ENCODE measurements around the gene NTF3.

NTF3 gene

GRCh38 chr12:5432011-5432400 lies at the start of gene NTF3:
NTF3 (plus strand) TSS chr12:5432108; CDS start chr12:5432325, 217 bp downstream.
- H3K36me3 Mint-ChIP-seq (ENCODE audit: low read depth): no peaks in the 10 kb centered on the region
- H3K4me3 Mint-ChIP-seq: no peak within 1 kb of the TSS
- H3K27me3 Mint-ChIP-seq (ENCODE audit: low read depth): peaks cover 48% of the 10 kb centered on the region
- no peak within 1 kb of the TSS for H3K27ac Mint-ChIP-seq
- H3K9me3 Mint-ChIP-seq: no peaks in the 10 kb centered on the region
- peaks cover 3% of the 10 kb centered on the region for H3K4me1 Mint-ChIP-seq (ENCODE audit: low read depth)
- no peak for DNase-seq (ENCODE audit: low spot score)

GRCh38 chr12:5384015-5384414 lies 47.9 kb upstream of the NTF3 start:
- no peak for DNase-seq (ENCODE audit: low spot score)
- Mint-ChIP-seq H3K9me3 (no peaks in the 10 kb centered on the region), H3K4me3 (no peak overlapping the region), H3K36me3 (ENCODE audit: low read depth) (no peaks in the 10 kb centered on the region), H3K4me1 (ENCODE audit: low read depth) (no peaks in the 10 kb centered on the region), H3K27ac (no peak overlapping the region), H3K27me3 (ENCODE audit: low read depth) (no peaks in the 10 kb centered on the region)

- Mint-ChIP-seq H3K4me3 (no peak overlapping the region), H3K27me3 (ENCODE audit: low read depth) (no peaks in the 10 kb centered on the region), H3K4me1 (ENCODE audit: low read depth) (no peaks in the 10 kb centered on the region), H3K27ac (no peak overlapping the region), H3K9me3 (no peaks in the 10 kb centered on the region), H3K36me3 (ENCODE audit: low read depth) (no peaks in the 10 kb centered on the region)
- DNase-seq (ENCODE audit: low spot score): no peak
Observed at GRCh38 chr12:5388581-5389535, 43.0 kb upstream of the NTF3 start.

DNA sequence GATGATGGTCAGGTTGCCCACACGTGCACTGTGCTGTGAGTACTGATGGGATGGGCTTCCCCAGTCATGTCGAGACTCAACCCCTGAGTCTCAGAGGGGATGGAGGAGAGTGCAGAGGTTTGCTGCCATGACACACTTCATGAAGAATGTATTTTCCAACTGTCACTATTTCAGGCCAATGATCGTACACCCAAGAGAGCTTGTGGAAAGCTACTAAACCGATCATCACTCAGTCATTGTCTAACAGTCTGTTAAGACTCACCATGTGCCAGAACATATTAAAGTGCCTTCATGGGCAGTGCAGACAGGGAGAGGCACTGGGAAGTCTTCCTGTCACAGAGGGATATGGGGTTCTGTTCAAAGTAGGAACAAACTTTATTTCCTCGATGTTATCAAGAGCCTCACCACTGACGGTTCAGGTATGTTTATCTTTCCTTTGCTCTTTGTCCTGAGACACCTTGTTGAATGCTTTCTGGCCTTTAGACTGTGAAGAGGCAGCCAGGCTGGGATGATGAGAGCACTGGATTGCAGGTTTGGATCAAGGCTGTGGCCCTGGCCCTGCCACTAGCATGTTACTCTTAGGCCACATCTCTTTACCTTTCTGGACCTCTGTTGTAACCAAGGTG lies 41.6 kb upstream of the NTF3 start:
- H3K27ac Mint-ChIP-seq: no peak overlapping the region

DNA sequence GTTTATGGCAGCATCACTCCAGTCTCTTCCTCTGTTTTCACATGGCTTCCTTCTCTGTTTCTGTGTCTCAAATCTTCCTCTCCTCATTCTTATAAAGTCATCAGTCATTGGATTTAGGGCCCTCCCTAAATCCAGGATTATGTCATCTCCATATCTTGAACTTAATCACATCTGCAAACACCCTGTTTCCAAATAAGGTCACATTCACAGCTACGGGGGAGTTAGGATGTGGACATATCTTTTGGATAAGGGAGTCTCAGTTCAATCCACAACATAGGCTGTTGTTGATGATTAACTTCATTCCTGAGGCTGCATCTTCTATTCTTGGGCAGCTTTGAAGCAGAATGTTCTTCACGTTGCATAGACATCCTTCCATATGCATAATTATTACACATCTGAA lies 40.3 kb upstream of the NTF3 start:
- Mint-ChIP-seq H3K9me3 (no peaks in the 10 kb centered on the region), H3K36me3 (ENCODE audit: low read depth) (no peaks in the 10 kb centered on the region), H3K4me1 (ENCODE audit: low read depth) (no peaks in the 10 kb centered on the region), H3K27me3 (ENCODE audit: low read depth) (no peaks in the 10 kb centered on the region), H3K4me3 (no peak overlapping the region), H3K27ac (no peak overlapping the region)
- no peak for DNase-seq (ENCODE audit: low spot score)

More for the DNA sequence above, 41.6 kb upstream of the NTF3 start:
- DNase-seq (ENCODE audit: low spot score): no peak
- no peaks in the 10 kb centered on the region for H3K27me3 Mint-ChIP-seq (ENCODE audit: low read depth)
- no peaks in the 10 kb centered on the region for H3K36me3 Mint-ChIP-seq (ENCODE audit: low read depth)
- no peaks in the 10 kb centered on the region for H3K4me1 Mint-ChIP-seq (ENCODE audit: low read depth)
- H3K4me3 Mint-ChIP-seq: no peak overlapping the region
- no peaks in the 10 kb centered on the region for H3K9me3 Mint-ChIP-seq

DNA sequence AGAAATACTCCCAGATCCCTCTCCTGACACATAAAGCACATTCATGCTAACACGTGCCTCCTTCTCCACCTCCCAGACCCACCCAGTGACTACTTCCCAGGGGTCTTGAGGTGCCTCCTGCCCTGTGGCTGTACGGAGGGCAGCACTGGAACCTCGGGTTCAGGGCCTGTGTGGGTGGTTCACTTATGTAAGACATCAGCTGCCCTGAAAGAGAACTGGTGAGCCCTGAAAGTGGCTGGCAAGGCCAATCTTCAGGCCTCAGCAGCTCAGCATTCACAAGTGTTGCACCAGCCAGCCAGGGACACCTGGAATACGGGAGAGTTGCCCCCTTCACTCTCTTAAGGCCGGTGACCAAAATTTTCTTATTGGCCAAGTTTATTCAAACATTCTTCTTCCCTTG lies 38.9 kb upstream of the NTF3 start:
- no peaks in the 10 kb centered on the region for H3K36me3 Mint-ChIP-seq (ENCODE audit: low read depth)
- no peaks in the 10 kb centered on the region for H3K9me3 Mint-ChIP-seq
- no peak overlapping the region for H3K27ac Mint-ChIP-seq
- no peak for DNase-seq (ENCODE audit: low spot score)
- no peaks in the 10 kb centered on the region for H3K27me3 Mint-ChIP-seq (ENCODE audit: low read depth)
- no peak overlapping the region for H3K4me3 Mint-ChIP-seq
- H3K4me1 Mint-ChIP-seq (ENCODE audit: low read depth): no peaks in the 10 kb centered on the region

- H3K27me3 Mint-ChIP-seq (ENCODE audit: low read depth): no peaks in the 10 kb centered on the region
- no peaks in the 10 kb centered on the region for H3K36me3 Mint-ChIP-seq (ENCODE audit: low read depth)
- no peaks in the 10 kb centered on the region for H3K4me1 Mint-ChIP-seq (ENCODE audit: low read depth)
- no peak overlapping the region for H3K4me3 Mint-ChIP-seq
- no peaks in the 10 kb centered on the region for H3K9me3 Mint-ChIP-seq
- H3K27ac Mint-ChIP-seq: no peak overlapping the region
- DNase-seq (ENCODE audit: low spot score): no peak
Observed at GRCh38 chr12:5395443-5396271, 36.3 kb upstream of the NTF3 start.

- no peak overlapping the region for H3K27ac Mint-ChIP-seq
- no peaks in the 10 kb centered on the region for H3K9me3 Mint-ChIP-seq
- no peak overlapping the region for H3K4me3 Mint-ChIP-seq
- H3K36me3 Mint-ChIP-seq (ENCODE audit: low read depth): no peaks in the 10 kb centered on the region
- DNase-seq (ENCODE audit: low spot score): no peak
- H3K4me1 Mint-ChIP-seq (ENCODE audit: low read depth): no peaks in the 10 kb centered on the region
- peaks cover 5% of the 10 kb centered on the region for H3K27me3 Mint-ChIP-seq (ENCODE audit: low read depth)
Observed at GRCh38 chr12:5396541-5396940, 35.4 kb upstream of the NTF3 start.

- peaks cover 17% of the 10 kb centered on the region for H3K27me3 Mint-ChIP-seq (ENCODE audit: low read depth)
- no peak overlapping the region for H3K4me3 Mint-ChIP-seq
- no peak overlapping the region for H3K27ac Mint-ChIP-seq
- no peaks in the 10 kb centered on the region for H3K36me3 Mint-ChIP-seq (ENCODE audit: low read depth)
- H3K9me3 Mint-ChIP-seq: no peaks in the 10 kb centered on the region
- H3K4me1 Mint-ChIP-seq (ENCODE audit: low read depth): no peaks in the 10 kb centered on the region
- no peak for DNase-seq (ENCODE audit: low spot score)
Observed at GRCh38 chr12:5399266-5399665, 32.6 kb upstream of the NTF3 start.

GRCh38 chr12:5402009-5402935 lies 29.6 kb upstream of the NTF3 start:
- Mint-ChIP-seq H3K4me3 (no peak overlapping the region), H3K27me3 (ENCODE audit: low read depth) (peaks cover 17% of the 10 kb centered on the region), H3K9me3 (no peaks in the 10 kb centered on the region), H3K27ac (no peak overlapping the region), H3K36me3 (ENCODE audit: low read depth) (no peaks in the 10 kb centered on the region), H3K4me1 (ENCODE audit: low read depth) (no peaks in the 10 kb centered on the region)
- no peak for DNase-seq (ENCODE audit: low spot score)

- Mint-ChIP-seq H3K36me3 (ENCODE audit: low read depth) (no peaks in the 10 kb centered on the region), H3K4me3 (no peak overlapping the region), H3K9me3 (no peaks in the 10 kb centered on the region), H3K27ac (no peak overlapping the region), H3K27me3 (ENCODE audit: low read depth) (peaks cover 17% of the 10 kb centered on the region), H3K4me1 (ENCODE audit: low read depth) (no peaks in the 10 kb centered on the region)
- DNase-seq (ENCODE audit: low spot score): no peak
Observed at GRCh38 chr12:5403411-5403810, 28.5 kb upstream of the NTF3 start.

GRCh38 chr12:5407034-5407856 lies 24.7 kb upstream of the NTF3 start:
- no peak overlapping the region for H3K4me3 Mint-ChIP-seq
- H3K9me3 Mint-ChIP-seq: no peaks in the 10 kb centered on the region
- H3K4me1 Mint-ChIP-seq (ENCODE audit: low read depth): no peaks in the 10 kb centered on the region
- H3K27ac Mint-ChIP-seq: no peak overlapping the region
- no peak for DNase-seq (ENCODE audit: low spot score)
- no peaks in the 10 kb centered on the region for H3K36me3 Mint-ChIP-seq (ENCODE audit: low read depth)
- H3K27me3 Mint-ChIP-seq (ENCODE audit: low read depth): peaks cover 7% of the 10 kb centered on the region

All from T-helper 2 cell treated with Interferon-gamma antibody and Interleukin-4, amounts not matched to agents 5 μg/mL and 100 μg/mL, for 36 hours (primary cell).